ENCODE data around the gene MECR.
"Not testable (repeated sequence)": the region's sequence is repeated elsewhere in the genome, so short reads cannot be mapped to it uniquely, and the experiment has no call there.

The MECR gene

DNA sequence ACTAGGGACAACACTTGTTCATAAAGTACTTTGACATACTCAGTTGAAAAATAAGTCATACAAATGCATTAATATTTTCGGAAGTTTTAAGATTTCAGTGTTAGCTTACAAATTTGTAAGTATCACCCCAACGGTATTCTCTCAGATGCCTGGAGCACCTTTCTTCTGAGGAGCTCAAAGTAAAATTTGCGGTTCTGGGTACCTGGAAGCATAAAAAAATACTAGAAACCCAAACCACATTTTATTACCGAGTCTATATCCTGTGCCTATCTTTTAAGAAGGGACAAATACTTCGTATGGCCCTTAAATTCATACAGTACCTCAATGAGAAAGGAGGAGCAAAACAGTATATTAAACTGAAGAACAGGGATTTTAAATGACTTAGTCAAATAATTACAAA, 59.2 kb downstream of the MECR start:
- no peak for DNase-seq (ENCODE audit: low read depth in 1 of 2, low spot score in 1 of 2)

- no peak for DNase-seq (ENCODE audit: low read depth in 1 of 2, low spot score in 1 of 2)
These were observed 59.6 kb downstream of the MECR start for GRCh38 chr1:29171089-29171488.

DNA sequence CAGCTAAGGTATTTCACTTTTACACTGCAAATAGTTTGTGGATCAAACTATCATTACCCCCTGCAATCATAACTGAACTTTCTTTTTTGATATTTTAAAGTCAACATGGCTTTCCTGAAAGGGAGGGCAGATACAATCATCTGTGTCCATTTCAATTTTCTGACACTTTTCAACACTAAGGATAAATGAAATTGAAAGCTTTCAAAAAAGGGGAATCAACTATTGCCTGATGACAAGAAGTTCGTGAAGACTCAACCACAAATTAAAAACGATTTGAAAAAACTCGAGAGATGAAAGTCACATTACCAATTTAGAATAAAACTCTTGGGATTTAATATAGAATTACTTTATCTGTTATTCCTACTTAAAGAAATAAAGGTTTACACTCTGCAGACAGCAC, 60.8 kb downstream of the MECR start:
- DNase-seq (ENCODE audit: low read depth in 1 of 2, low spot score in 1 of 2), result no peak

- DNase-seq (ENCODE audit: low read depth in 1 of 2, low spot score in 1 of 2), result no peak
These were observed 62.8 kb downstream of the MECR start for GRCh38 chr1:29167904-29168303.

DNA sequence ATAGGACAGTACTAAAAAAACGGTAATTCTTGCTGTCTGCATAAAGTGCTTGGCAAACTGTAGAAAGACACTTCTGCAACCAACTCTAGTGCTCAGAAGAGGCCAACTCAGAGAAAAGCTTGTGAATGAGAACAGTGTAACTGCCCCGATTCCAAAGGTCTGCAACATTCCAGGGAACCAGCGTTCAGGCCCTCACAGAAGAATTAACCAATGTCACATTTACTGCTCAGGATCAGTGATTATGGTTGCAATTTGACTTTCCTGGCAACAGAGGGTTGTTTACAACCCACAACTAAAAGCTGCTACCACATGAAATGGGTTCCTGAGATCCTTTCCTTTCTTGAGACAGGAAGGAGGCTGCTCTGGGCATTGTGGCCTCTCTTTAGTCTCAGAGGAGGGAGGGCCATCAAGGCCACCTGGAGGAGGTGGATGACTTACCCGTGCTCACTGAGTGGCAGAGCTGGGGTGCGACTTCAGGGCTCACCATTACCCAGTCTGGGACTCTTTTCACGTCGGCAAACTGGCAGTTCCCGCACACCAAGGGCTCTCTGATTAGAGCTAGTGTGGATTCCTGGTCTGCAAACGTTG, 64.3 kb downstream of the MECR start:
- DNase-seq (ENCODE audit: low read depth in 1 of 2, low spot score in 1 of 2), result no peak

DNA sequence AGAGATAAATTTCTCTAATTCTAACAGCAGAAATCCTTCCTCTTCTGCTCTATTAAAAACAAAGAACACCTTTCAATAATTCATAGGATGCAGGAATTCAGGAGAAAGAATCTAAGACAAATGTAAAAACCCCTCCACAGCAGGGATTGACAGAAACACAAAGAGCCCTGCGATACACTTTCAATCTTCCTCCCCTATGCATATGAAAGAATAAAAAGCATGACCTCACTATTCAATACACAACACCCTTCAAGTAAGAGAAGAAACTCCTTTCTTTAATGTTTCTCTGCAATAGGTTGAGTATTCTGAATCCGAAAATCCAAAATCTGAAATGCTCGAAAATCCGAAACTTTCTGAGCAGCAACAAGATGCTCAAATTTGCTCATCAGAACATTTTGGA, 66.1 kb downstream of the MECR start:
- DNase-seq (ENCODE audit: low read depth in 1 of 2, low spot score in 1 of 2), result no peak

GRCh38 chr1:29162476-29163138, 68.1 kb downstream of the MECR start:
- no peak for DNase-seq (ENCODE audit: low read depth in 1 of 2, low spot score in 1 of 2)

GRCh38 chr1:29162025-29162424, 68.7 kb downstream of the MECR start:
- DNase-seq (ENCODE audit: low read depth in 1 of 2, low spot score in 1 of 2), result no peak

- DNase-seq (ENCODE audit: low read depth in 1 of 2, low spot score in 1 of 2), result no peak
These were observed 71.0 kb downstream of the MECR start for GRCh38 chr1:29159773-29160172.

DNA sequence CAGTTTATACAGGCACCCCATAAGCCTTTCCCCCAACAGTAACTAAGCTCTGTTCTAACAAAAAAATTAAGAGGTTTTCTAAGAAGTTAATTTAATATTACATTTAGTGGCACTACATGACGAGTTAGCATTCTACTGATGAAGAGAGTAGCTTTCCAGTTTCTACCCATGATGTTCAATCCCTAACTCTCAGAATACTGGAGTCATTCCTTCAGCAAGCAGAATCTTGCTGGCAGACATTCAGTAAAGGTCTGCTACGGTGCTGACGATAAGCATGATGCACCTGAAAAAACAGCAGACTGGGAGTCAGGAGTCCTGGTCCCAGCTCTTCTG, 73.5 kb downstream of the MECR start:
- no peak for DNase-seq (ENCODE audit: low read depth in 1 of 2, low spot score in 1 of 2)

GRCh38 chr1:29156543-29157268, 74.0 kb downstream of the MECR start:
- DNase-seq (ENCODE audit: low read depth in 1 of 2, low spot score in 1 of 2), result no peak

DNA sequence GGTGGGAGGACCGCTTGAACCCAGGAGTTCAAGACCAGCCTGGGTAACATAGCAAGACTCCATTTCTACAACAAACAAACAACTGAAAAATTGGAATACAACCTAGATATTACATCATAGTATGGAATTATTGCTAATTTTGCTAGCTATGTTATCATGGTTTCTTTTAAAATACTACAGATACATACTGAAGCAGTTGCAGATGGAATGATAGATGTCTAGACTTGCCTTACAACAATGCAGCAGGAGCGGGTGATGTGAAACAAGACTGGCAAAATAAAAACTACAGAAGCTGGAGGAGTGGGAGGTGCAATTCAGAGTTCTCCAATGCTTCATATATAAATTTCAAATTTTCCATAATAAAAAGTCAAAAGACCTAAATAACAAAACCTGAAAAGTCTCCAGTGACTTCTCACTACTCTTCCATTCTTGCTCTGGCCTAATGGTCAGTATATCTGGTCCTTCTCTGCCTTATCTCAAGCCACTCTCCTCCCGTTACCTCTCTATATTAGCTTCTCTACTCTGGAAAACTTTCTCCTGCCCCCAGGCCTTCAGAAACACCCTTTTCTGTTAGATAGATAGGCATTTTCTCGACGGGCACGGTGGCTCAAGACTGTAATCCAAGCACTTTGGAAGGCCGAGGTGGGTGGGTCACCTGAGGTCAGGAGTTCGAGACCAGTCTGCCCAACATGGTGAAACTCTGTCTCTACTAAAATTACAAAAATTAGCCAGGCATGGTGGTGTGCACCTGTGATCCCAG, 78.5 kb downstream of the MECR start:
- no peak for DNase-seq (ENCODE audit: low read depth in 1 of 2, low spot score in 1 of 2)

DNA sequence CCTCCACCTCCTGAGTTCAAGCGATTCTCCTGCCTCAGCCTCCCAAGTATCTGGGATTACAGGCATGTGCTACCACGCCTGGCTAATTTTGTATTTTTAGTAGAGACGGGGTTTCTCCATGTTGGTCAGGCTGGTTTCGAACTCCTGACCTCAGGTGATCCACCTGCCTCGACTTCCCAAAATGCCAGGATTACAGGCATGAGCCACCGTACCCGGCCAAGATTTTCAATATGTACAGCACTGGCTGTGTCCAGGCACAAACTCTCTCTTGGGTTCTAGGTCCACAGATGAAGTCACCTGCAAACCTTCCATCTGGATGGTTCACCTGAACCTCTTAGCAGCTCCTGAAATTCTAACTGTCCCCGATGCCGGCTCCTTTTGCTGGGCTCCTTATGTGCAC, 80.4 kb downstream of the MECR start:
- DNase-seq (ENCODE audit: low read depth in 1 of 2, low spot score in 1 of 2), result not testable (repeated sequence)

DNA sequence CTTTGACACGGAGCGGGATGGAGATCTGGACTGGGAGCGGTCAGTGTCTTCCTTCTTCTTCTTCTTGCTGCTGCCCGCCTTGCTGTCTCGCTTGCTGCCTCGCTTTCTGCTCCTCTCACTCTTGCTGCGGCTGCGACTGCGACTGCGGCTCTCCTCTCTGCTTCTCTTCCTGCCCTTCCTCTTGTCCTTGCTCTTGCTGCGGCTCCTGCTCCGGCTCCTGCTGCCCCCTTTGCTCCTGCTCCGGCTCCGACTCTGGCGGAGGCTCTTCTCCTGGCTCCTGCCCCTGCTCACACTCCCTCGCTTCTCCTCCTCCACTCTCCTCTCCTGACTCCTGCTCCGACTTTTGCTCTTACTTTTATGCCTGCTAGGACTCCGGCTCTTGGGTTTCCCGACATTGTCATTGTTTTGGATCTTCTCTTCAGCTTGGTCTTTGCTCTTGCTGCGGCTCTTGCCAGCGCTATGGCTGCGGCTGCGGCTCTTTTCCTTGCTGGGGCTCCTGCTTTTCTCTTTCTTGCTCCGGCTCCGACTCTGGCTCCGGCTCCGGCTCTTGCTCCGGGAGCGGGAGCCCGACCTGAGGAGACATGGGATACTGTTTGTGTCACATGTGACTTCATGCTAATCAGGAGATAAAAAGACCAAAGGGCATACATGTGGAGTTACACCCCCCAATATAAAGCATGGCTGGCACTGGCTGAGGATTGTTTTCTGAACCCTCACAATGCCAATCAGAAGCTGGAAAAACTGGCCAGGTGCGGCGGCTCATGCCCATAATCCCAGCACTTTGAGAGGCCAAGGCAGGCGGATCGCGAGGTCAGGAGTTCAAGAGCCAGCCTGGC, 81.9 kb downstream of the MECR start:
- DNase-seq (ENCODE audit: low read depth in 1 of 2, low spot score in 1 of 2), result no peak

DNA sequence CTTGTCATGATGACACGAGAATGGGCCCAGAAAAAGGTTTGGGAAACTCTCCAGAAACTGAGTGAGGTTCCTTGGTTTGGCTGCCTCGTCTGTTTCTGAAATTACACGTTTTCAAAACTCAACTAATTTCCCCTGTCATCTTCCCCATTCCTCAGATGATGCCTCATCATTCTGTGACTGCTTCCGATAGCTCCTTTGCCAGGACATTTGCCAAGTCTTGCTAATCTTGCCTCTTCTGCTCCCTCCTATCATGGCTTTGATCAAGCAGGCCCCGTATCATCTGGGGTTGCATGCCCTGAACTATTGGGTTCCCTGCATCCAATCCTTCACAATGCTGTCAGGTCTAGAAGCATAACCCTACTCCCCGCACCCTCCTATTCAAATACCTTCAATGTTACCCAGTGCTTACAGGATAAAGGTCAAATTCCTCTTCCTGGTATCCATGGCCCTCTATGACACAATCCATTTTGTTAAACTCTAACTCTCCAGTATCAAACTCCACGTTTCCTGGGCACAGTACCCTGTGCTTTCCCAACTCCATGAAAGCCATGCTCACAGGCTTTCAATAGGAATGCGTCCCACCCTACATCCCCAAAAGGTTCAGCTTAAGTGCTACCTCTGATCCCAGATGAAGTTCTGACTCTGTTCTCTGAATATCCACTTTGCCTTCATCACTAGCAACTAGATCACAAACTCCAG, 84.8 kb downstream of the MECR start:
- no peak for DNase-seq (ENCODE audit: low read depth in 1 of 2, low spot score in 1 of 2)

GRCh38 chr1:29144178-29144577, 86.6 kb downstream of the MECR start:
- no peak for DNase-seq (ENCODE audit: low read depth in 1 of 2, low spot score in 1 of 2)

DNA sequence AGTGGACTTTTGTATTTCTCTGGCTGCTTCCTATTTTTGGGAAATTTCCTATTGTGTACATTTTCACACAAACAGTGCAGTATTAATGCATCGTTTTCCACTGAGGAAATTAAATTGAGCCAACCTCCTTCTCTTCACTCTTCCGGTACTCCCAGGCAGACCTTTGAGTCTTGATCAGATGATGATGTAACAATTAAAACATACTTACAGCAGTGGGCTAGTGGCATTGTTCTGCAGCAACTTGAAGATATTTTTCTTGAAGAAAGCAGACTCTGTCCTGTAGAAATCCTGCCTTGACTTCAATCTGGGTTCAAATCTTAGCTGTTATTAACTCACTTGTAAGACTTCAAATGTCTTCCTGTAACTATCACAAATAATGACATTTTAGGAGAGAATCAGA, 88.0 kb downstream of the MECR start:
- no peak for DNase-seq (ENCODE audit: low read depth in 1 of 2, low spot score in 1 of 2)
